Loucy (cell line): Measurements from ENCODE around the gene GPR173.

Source experiments
- EZH2phosphoT487 ChIP-seq: fragments of 200-600 bp; IDR thresholded peaks from 2 replicates; pipeline ENCODE4 v1.6.1; 2018; ENCODE audit warnings: antibody characterized with exemption, mild to moderate bottlenecking, moderate library complexity, borderline replicate concordance
- TF ChIP-seq, protein P1 (sequence below): fragments of 200-600 bp; sonication (generic); conservative IDR thresholded peaks from 2 replicates; pipeline ENCODE4 v1.5.1; 2014; ENCODE audit warnings: mild to moderate bottlenecking, antibody characterized with exemption, low read length

DNA sequence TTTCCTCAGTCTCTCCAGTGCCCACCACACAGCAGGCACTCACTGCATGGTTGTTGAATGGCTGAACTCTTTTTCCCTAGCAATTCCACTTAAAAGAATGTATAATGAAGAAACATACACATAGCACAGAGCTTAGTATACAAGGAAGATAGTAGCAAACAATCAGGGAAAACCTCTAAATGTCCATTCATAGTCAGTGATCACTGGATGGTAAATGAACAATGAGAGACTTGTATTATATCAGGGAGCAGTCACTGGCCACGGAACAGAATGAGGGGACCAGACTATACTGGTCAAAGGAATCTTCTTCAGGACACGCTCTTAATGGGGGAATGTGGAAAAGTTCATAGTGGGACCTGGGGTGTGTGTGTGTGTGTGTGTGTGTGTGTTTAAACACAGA is 46.6 kb upstream of the GPR173 start:
- TF ChIP-seq, protein P1, sequence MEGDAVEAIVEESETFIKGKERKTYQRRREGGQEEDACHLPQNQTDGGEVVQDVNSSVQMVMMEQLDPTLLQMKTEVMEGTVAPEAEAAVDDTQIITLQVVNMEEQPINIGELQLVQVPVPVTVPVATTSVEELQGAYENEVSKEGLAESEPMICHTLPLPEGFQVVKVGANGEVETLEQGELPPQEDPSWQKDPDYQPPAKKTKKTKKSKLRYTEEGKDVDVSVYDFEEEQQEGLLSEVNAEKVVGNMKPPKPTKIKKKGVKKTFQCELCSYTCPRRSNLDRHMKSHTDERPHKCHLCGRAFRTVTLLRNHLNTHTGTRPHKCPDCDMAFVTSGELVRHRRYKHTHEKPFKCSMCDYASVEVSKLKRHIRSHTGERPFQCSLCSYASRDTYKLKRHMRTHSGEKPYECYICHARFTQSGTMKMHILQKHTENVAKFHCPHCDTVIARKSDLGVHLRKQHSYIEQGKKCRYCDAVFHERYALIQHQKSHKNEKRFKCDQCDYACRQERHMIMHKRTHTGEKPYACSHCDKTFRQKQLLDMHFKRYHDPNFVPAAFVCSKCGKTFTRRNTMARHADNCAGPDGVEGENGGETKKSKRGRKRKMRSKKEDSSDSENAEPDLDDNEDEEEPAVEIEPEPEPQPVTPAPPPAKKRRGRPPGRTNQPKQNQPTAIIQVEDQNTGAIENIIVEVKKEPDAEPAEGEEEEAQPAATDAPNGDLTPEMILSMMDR: no peak
- TF ChIP-seq EZH2phosphoT487: no peak
